HCT116 (cell line): ENCODE results near the gene PRKG1. TPM values are rescaled to one million over a fixed set of nuclear protein-coding genes. Genes with fewer than 3 reads are reported as not detected.

ENCODE experiments used
- ATAC-seq: fragments of 200-7000 bp; cut with Tn5 transposase; 2 replicates; pipeline ENCODE4 v1.9.1; 2020; ENCODE audit warnings: mild to moderate bottlenecking, moderate library complexity
- BruUV-seq: library from RNA; stranded (reverse); fragments of 400-500 nt; replicated peaks from 2 replicates; lab custom pipeline; 2021; lab: Mats Ljungman, UMichigan
- CTCF ChIA-PET: fragments of 300-600 bp; sonication (Branson Sonifier 250); formaldehyde crosslinking; loops from one replicate; lab custom pipeline; 2021; ENCODE audit warnings: antibody characterized with exemption; lab: Charles Lee
- POLR2A ChIA-PET: fragments of 300-600, 350-600 bp; sonication (Branson Sonifier 250); formaldehyde crosslinking; loops from one replicate; lab custom pipeline; 2021; ENCODE audit warnings: antibody characterized with exemption; lab: Charles Lee
- RAD21 ChIA-PET, 2 experiments: fragments of 300-600 bp; sonication (Branson Sonifier 250); formaldehyde crosslinking; loops; one replicate each; lab custom pipeline; 2023; ENCODE audit warnings: low total read pairs in 2 of 2; ENCODE audit not compliant: uncharacterized antibody in 2 of 2, unreplicated experiment in 2 of 2, low non-redundant PET in 1 of 2; lab: Charles Lee
- DNase-seq: peaks from one replicate; pipeline ENCODE4 v3.0.0-alpha.2; 2010; ENCODE audit warnings: low read depth, low spot score
- H2AFZ ChIP-seq: fragments of 200-600 bp; shearing (Covaris generic), sonication (generic); 2 replicates; pipeline ENCODE4 v1.6.1; 2017; ENCODE audit warnings: low read depth, mixed run types, mixed read lengths, antibody characterized with exemption, low read length; ENCODE audit not compliant: poor library complexity, severe bottlenecking
- H3K27ac ChIP-seq: 2 replicates; pipeline ENCODE4 v1.5.1; 2012; ENCODE audit warnings: low read depth, low read length
- H3K27me3 ChIP-seq: fragments of 200-600 bp; sonication (generic); 2 replicates; pipeline ENCODE4 v1.6.1; 2016; ENCODE audit warnings: mixed run types, low read length, mixed read lengths; ENCODE audit not compliant: insufficient read depth
- H3K36me3 ChIP-seq, 2 experiments: fragments of 200-500 bp in 1 of 2; fragments of 200-600 bp in 1 of 2; sonication (Bioruptor generic) in 1 of 2; sonication (generic) in 1 of 2; 2 replicates each; pipeline versions ENCODE4 v1.5.1 to v1.6.1; 2014 to 2016; ENCODE audit warnings: low read length in 2 of 2, inconsistent platforms in 1 of 2, mixed read lengths in 1 of 2, mixed run types in 1 of 2; ENCODE audit not compliant: insufficient read depth in 2 of 2, control insufficient read depth in 1 of 2
- H3K4me1 ChIP-seq, 2 experiments: fragments of 200-600 bp in 1 of 2; sonication (generic) in 1 of 2; 2 replicates each; pipeline versions ENCODE4 v1.5.1 to v1.6.1; 2012 to 2017; ENCODE audit warnings: low read length in 2 of 2, inconsistent platforms in 1 of 2, mild to moderate bottlenecking in 1 of 2, mixed read lengths in 1 of 2, mixed run types in 1 of 2, moderate library complexity in 1 of 2; ENCODE audit not compliant: insufficient read depth in 2 of 2, control insufficient read depth in 1 of 2
- H3K4me2 ChIP-seq: fragments of 200-600 bp; sonication (generic); 2 replicates; pipeline ENCODE4 v1.6.1; 2017; ENCODE audit warnings: mixed run types, low read length, mixed read lengths
- H3K4me3 ChIP-seq, 2 experiments: fragments of 200-600 bp in 1 of 2; sonication (generic) in 1 of 2; replicated peaks in 1 of 2; 2 replicates each; pipeline ENCODE4 v1.5.1; 2011 to 2016; ENCODE audit warnings: low read length in 2 of 2, control low read depth in 1 of 2, low read depth in 1 of 2, mild to moderate bottlenecking in 1 of 2, mixed read lengths in 1 of 2, mixed run types in 1 of 2
- H3K79me2 ChIP-seq: fragments of 200-600 bp; sonication (generic); 2 replicates; pipeline ENCODE4 v1.6.1; 2017; ENCODE audit warnings: mild to moderate bottlenecking, mixed run types, low read length, moderate library complexity, mixed read lengths; ENCODE audit not compliant: insufficient read depth
- H3K9ac ChIP-seq: fragments of 200-600 bp; sonication (generic); 2 replicates; pipeline ENCODE4 v1.6.1; 2016; ENCODE audit warnings: low read length, mixed read lengths
- H3K9me2 ChIP-seq: fragments of 200-600 bp; sonication (generic), shearing (Covaris generic); 2 replicates; pipeline ENCODE4 v1.6.1; 2017; ENCODE audit warnings: mixed run types, mild to moderate bottlenecking, moderate library complexity; ENCODE audit not compliant: insufficient read depth
- H3K9me3 ChIP-seq, 2 experiments: fragments of 200-500 bp in 1 of 2; fragments of 200-600 bp in 1 of 2; sonication (Bioruptor generic) in 1 of 2; sonication (generic) in 1 of 2; 2 replicates each; pipeline ENCODE4 v1.6.1; 2014 to 2017; ENCODE audit warnings: low read length in 2 of 2, mixed read lengths in 2 of 2, inconsistent platforms in 1 of 2, low read depth in 1 of 2, mild to moderate bottlenecking in 1 of 2, mixed run types in 1 of 2, moderate library complexity in 1 of 2; ENCODE audit not compliant: control insufficient read depth in 1 of 2, insufficient read depth in 1 of 2
- H4K20me1 ChIP-seq: fragments of 200-600 bp; sonication (generic), shearing (Covaris generic); 2 replicates; pipeline ENCODE4 v1.6.1; 2017; ENCODE audit warnings: mixed run types, mild to moderate bottlenecking, moderate library complexity; ENCODE audit not compliant: insufficient read depth
- CBX3 ChIP-seq: IDR thresholded peaks from 2 replicates; pipeline ENCODE4 v1.6.1; 2012; ENCODE audit warnings: low read depth
- EZH2 ChIP-seq: fragments of 200-600 bp; sonication (generic); IDR thresholded peaks from 2 replicates; pipeline ENCODE4 v1.6.1; 2017; ENCODE audit warnings: antibody characterized with exemption, mixed run types
- POLR2A ChIP-seq: IDR thresholded peaks from 2 replicates; pipeline ENCODE4 v1.7.0; 2011; ENCODE audit warnings: borderline replicate concordance; ENCODE audit not compliant: insufficient read depth, insufficient read length; ENCODE audit errors: extremely low read depth
- POLR2AphosphoS5 ChIP-seq: IDR thresholded peaks from 2 replicates; pipeline ENCODE4 v1.6.1; 2011; ENCODE audit warnings: mild to moderate bottlenecking, low read depth, low read length, moderate library complexity
- SRF ChIP-seq: IDR thresholded peaks from 2 replicates; pipeline ENCODE4 v1.6.1; 2012; ENCODE audit warnings: low read depth
- ZFX ChIP-seq: fragments of 450-650 bp; IDR thresholded peaks from 2 replicates; pipeline ENCODE4 v1.6.1; 2017
- intact Hi-C: fragments of 100-400 bp; cut with micrococcal nuclease; formaldehyde crosslinking; loops from 2 replicates; pipeline ENCODE4 v1.10.0; 2022
- total RNA-seq: library from RNA; stranded (reverse); gene quantifications from one replicate; pipeline ENCODE4 v1.2.1, GENCODE V29; 2021; ENCODE audit not compliant: unreplicated experiment

PRKG1 gene
- total RNA-seq, 1 experiment from 2014 or later = 1.4 TPM

DNA sequence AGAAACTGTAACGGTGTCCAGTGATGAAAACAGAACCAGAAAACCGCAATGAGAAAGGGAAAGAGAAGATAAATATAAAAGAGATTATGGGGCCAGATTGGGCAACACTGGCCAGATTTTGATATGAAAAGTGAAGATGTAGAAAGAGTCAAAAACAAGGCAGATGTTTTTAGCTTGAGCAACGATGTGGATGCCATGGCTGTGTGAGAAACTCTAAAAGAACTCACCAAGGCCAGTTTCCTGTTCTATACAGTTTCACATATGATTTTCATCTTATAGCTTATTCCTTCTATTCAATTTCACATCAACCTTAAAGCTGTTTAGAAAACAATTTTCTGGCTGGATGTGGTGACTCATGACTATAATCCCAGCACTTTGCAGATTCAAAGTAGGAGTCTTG lies 588.8 kb downstream of the PRKG1 start:
- Histone ChIP-seq H3K9me3 (no peaks in the 10 kb centered on the region), H2AFZ (no peak overlapping the region), H3K79me2 (no peaks in the 10 kb centered on the region), H3K27ac (no peak overlapping the region), H3K36me3 (no peaks in the 10 kb centered on the region), H3K9ac (no peak overlapping the region), H4K20me1 (no peaks in the 10 kb centered on the region), H3K4me3 (no peak overlapping the region), H3K4me2 (no peak overlapping the region), H3K27me3 (peaks cover 5% of the 10 kb centered on the region; the same call in 1 of the 2 replicates), H3K4me1 (no peaks in the 10 kb centered on the region), H3K9me2 (no peaks in the 10 kb centered on the region)
- ChIA-PET POLR2A (no interaction called here), CTCF (no interaction called here), RAD21 (no interaction called here)
- intact Hi-C loops = no loop called here
- TF ChIP-seq POLR2A (no peak), CBX3 (no peak)
- BruUV-seq = no TSS peak
- DNase-seq (no peak), ATAC-seq (no peak)

DNA sequence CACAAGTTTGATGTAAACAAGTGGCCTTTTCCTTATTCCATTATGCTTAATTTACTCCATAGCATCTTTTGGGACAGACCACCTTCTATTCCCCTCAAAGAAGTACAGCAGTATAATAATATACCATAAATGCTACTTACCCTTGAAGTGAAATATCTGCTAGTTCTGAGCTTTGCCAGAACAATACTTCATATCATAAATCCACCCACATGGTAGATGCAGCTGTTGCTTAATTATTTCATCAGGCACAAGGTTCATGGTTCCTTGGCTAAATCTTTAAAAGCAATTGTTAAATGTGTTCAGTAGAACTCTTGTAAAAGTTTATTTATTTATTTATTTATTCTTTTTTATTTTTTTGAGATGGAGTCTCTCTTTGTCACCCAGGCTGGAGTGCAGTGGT lies 592.2 kb downstream of the PRKG1 start:
- RAD21 ChIA-PET = no interaction called here

More for the DNA sequence above, 592.2 kb downstream of the PRKG1 start:
- no peak overlapping the region for H3K4me2 ChIP-seq
- 0 out of 2 replicates have a peak, but pooled peaks cover 4% of the 10 kb centered on the region for H3K27me3 ChIP-seq
- no peak overlapping the region for H2AFZ ChIP-seq
- no peaks in the 10 kb centered on the region for H3K36me3 ChIP-seq
- H3K9me2 ChIP-seq = no peaks in the 10 kb centered on the region
- ChIA-PET CTCF (no interaction called here), POLR2A (no interaction called here)
- no peak overlapping the region for H3K9ac ChIP-seq
- ATAC-seq (no peak), DNase-seq (no peak)
- H3K79me2 ChIP-seq = no peaks in the 10 kb centered on the region
- no peak for TF ChIP-seq ZFX
- no peak for TF ChIP-seq EZH2
- no peak for TF ChIP-seq POLR2AphosphoS5
- TF ChIP-seq SRF = no peak
- no peaks in the 10 kb centered on the region for H4K20me1 ChIP-seq
- intact Hi-C loops = no loop called here
- BruUV-seq = no TSS peak
- no peaks in the 10 kb centered on the region for H3K9me3 ChIP-seq
- no peaks in the 10 kb centered on the region for H3K4me1 ChIP-seq
- H3K27ac ChIP-seq = no peak overlapping the region
- H3K4me3 ChIP-seq = no peak overlapping the region
